Bronchial epithelial cell (primary cell): Measurements from ENCODE around the gene AP1G1. TPM values are rescaled to one million over a fixed set of nuclear protein-coding genes. Genes with fewer than 3 reads are reported as not detected.

Experiments
- DNase-seq: peaks from one replicate; pipeline ENCODE4 v3.0.0-alpha.2; 2010; ENCODE audit warnings: low read depth
- FAIRE-seq: peaks from 2 replicates; lab custom pipeline; 2011; peaks lifted over from hg19 to GRCh38; lab: Jason Lieb, UNC
- H3K27me3 ChIP-seq: 2 replicates; pipeline ENCODE4 v1.5.1; 2011; ENCODE audit warnings: low read length; ENCODE audit not compliant: control insufficient read depth, insufficient read depth
- H3K36me3 ChIP-seq: 2 replicates; pipeline ENCODE4 v1.5.1; 2011; ENCODE audit warnings: low read length; ENCODE audit not compliant: control insufficient read depth, insufficient read depth
- H3K4me3 ChIP-seq: 2 replicates; pipeline ENCODE4 v1.5.1; 2011; ENCODE audit warnings: mild to moderate bottlenecking, low read depth, low read length, control low read depth
- CTCF ChIP-seq: IDR thresholded peaks from 2 replicates; pipeline ENCODE4 v1.5.1; 2011; ENCODE audit warnings: mild to moderate bottlenecking, moderate library complexity, low read length, control low read depth, inconsistent platforms; ENCODE audit not compliant: insufficient read depth, severe bottlenecking
- total RNA-seq: library from RNA; depleted of rRNA; stranded (reverse); fragments of >200 nt; gene quantifications from 2 replicates; pipeline ENCODE4 v1.2.1, GENCODE V29; 2014

AP1G1 gene
- total RNA-seq, 1 donor from 2014 or later, result 29.5 TPM

GRCh38 chr16:71746442-71747046 is 62.1 kb downstream of the AP1G1 start:
- TF ChIP-seq CTCF, result peak; percentile 53
- Histone ChIP-seq H3K27me3 (no peaks in the 10 kb centered on the region), H3K4me3 (no peak overlapping the region), H3K36me3 (peaks cover 10% of the 10 kb centered on the region)
- no peak for FAIRE-seq
- peak; percentile 44 for DNase-seq

GRCh38 chr16:71738855-71739254 is 69.8 kb downstream of the AP1G1 start:
- no peaks in the 10 kb centered on the region for H3K27me3 ChIP-seq
- FAIRE-seq, result no peak
- TF ChIP-seq CTCF, result no peak
- H3K36me3 ChIP-seq, result peaks cover 14% of the 10 kb centered on the region
- no peak overlapping the region for H3K4me3 ChIP-seq
- no peak for DNase-seq

GRCh38 chr16:71737501-71737900 is 71.1 kb downstream of the AP1G1 start:
- DNase-seq, result no peak
- Histone ChIP-seq H3K27me3 (no peaks in the 10 kb centered on the region), H3K36me3 (peaks cover 15% of the 10 kb centered on the region), H3K4me3 (no peak overlapping the region)
- FAIRE-seq, result no peak
- no peak for TF ChIP-seq CTCF

- H3K36me3 ChIP-seq, result peaks cover 17% of the 10 kb centered on the region
- no peak for FAIRE-seq
- no peak for TF ChIP-seq CTCF
Measured at GRCh38 chr16:71734511-71734910, 74.1 kb downstream of the AP1G1 start.

GRCh38 chr16:71732587-71732986 is 76.0 kb downstream of the AP1G1 start:
- no peak for TF ChIP-seq CTCF
- H3K27me3 ChIP-seq, result no peaks in the 10 kb centered on the region
- no peak for FAIRE-seq
- H3K4me3 ChIP-seq, result no peak overlapping the region
- no peak for DNase-seq
- peaks cover 14% of the 10 kb centered on the region for H3K36me3 ChIP-seq

More at GRCh38 chr16:71734511-71734910, 74.1 kb downstream of the AP1G1 start:
- no peak for DNase-seq
- no peak overlapping the region for H3K4me3 ChIP-seq
- no peaks in the 10 kb centered on the region for H3K27me3 ChIP-seq
